HG03469 (cell line): ENCODE measurements around the gene ADAMTSL3.
"Not testable (repeated sequence)": the region's sequence is repeated elsewhere in the genome, so short reads cannot be mapped to it uniquely, and the experiment has no call there.

ENCODE experiments used
- ATAC-seq: cut with Tn5 transposase; IDR thresholded peaks from one replicate; pipeline ENCODE4 v1.9.1; 2021; ENCODE audit warnings: mild to moderate bottlenecking, moderate library complexity, moderate number of reproducible peaks; ENCODE audit not compliant: unreplicated experiment

ADAMTSL3 gene

DNA sequence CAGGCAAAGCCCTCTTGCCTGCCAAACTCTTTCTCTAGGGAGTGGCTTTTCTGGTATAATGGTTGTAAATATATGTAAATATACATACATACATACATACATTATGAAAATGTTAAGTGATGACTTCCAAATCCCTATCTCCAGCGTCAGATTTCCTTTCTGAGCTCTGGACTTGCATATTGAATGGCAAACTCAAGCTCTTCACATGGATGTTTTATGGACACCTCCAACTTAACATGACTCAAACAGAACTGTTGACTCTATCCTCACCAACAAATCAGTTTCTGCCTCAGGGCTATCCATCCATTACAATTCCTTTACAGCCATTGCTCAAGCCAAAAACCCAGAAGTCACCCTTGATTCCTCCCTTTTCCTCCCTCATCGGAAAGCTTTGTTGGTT, 45.1 kb downstream of the ADAMTSL3 start:
- no peak for ATAC-seq

DNA sequence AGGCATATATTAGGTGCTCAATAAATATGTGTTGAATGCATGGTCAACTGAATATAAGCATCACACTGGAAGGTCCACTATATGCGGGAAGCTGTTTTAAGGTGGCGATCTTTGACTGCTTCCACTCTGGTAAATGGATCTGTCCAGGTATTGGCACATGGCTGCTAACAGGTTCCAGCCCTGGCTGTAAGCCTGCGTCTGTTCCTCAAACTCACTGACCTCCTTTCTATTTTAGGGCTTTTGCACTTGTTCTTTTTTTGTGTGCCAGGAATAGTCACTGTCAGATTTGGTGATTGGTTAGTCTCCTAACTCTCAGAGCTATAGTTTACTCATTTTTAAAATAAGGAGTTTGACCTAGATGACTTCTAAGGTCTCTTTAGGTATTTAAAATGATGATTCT, 46.2 kb downstream of the ADAMTSL3 start:
- no peak for ATAC-seq

DNA sequence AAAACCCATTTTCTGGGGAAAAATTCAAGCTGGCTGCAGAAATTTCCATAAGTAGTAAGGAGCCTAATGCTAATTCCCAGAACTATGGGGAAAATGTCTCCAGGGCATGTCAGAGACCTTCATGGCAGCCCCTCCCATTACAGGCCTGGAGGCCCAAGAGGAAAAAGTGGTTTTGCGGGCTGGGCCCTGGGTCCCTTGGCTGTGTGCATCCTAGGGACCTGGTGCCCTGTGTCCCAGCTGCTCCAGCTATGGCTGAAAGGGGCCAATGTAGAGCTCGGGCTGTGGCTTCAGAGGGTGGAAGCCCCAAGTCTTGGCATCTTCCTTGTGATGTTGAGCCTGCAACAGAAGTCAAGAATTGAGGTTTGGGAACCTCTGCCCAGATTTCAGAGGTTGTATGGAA, 48.4 kb downstream of the ADAMTSL3 start:
- not testable (repeated sequence) for ATAC-seq

DNA sequence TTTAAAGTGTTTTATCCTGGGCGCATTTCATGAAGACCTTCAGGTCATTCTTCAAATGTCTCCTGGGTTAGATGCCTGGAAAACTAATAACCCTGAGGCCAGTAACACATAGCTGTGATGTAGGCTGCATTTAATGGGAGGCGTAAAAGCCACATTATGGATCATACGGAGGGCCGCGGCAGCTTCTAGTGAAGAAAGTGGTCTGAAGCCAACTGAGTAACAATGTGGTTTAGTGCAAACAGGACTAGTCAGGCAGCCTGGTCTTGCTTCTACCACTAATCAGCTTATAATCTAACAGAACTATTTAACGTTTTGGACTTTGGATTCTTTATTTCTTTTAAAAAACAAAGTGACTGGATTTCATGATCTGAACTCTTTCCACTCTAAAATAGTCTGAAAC, 54.4 kb downstream of the ADAMTSL3 start:
- ATAC-seq: no peak

DNA sequence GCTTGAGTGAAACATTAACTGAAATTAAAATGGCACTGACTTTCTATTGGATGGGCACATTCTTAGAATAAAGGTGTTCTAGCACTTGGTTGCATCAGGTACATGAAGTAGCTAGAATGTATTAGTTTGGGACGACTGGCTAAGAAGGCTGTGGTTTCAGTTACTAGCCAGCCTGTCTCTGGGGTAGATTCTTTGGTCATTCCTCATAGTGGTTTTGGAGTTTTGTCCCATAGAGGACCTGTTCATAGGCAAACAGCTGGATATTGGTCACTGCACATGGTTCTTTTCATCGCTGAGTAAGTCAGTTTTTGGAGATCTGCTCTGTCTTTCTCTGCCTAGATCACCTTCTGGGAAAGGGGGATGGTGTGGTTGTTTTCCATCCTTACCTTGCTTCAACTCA, 55.3 kb downstream of the ADAMTSL3 start:
- ATAC-seq: no peak

DNA sequence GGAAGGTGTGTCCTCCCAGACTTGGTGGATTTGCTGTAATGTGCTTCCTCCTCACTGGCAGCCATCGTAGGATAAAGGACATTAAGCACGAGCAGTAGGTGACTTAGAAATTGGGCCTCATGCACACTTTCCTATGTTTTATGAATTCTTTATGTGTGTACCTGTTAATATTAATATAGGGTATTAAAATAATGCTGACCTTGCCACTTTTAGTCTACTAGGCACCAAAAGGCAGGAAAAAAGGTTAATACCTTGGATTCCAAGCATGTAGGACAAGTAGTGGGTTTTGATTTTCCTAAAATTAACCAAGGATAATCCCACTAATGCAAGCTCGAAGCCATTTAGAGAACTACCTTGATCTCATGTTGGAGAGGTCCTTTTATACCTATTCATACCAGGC, 55.9 kb downstream of the ADAMTSL3 start:
- no peak for ATAC-seq

DNA sequence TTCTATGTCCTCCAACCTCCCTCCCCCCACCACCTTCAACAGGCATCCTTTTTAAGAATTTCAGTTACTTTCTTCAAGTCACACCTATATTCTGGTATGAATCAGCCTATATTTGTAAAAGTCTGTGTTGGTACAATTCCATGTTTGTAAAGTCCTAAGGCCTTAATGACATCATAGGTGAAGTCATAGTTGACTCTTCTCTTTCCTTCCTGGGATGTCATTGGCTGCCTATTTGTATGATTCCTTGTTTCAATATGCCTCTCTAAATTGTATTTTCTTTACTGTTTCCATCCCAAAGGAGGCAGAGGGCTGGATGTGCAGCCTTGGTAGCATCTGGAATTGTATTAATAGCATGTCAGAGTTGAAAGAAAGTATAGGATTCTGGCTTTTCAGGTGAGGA, 56.5 kb downstream of the ADAMTSL3 start:
- ATAC-seq: no peak

DNA sequence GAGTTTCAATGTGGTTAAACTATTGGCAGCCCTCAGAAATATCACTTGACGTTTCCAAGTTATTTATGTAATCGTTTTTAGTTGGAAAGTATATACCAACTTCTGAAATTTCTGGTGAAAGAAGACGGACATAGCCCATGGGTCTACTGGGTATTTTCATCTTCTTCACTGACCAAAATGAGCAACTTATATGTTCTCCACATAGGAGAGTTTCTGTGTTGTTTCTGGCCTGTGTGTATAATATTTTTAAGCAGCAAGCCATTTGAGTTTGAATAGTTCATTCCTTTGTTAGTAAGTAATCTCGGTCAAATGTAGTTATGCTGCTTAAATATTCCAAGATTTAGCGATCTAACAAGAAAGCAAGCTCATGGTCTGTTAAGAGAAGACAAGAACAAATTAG, 57.3 kb downstream of the ADAMTSL3 start:
- ATAC-seq: no peak

DNA sequence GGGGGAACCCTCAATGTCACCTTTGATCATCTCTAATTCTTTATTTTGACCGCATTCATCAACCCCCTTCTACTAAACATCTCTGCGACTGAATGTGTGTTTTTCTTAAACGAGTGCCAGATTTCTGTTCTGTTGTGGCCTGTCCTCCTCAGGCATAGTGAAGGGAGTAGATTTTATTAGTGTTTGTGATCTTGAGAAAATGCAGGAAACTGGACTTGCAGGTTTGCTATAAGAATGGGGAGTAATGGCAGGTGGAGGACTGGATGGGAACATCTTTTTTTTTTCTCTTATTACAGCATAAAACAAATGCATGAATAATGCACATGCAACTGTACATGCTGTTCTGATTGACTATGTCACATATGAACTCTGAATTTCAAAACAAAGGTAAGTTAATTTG, 59.3 kb downstream of the ADAMTSL3 start:
- no peak for ATAC-seq

DNA sequence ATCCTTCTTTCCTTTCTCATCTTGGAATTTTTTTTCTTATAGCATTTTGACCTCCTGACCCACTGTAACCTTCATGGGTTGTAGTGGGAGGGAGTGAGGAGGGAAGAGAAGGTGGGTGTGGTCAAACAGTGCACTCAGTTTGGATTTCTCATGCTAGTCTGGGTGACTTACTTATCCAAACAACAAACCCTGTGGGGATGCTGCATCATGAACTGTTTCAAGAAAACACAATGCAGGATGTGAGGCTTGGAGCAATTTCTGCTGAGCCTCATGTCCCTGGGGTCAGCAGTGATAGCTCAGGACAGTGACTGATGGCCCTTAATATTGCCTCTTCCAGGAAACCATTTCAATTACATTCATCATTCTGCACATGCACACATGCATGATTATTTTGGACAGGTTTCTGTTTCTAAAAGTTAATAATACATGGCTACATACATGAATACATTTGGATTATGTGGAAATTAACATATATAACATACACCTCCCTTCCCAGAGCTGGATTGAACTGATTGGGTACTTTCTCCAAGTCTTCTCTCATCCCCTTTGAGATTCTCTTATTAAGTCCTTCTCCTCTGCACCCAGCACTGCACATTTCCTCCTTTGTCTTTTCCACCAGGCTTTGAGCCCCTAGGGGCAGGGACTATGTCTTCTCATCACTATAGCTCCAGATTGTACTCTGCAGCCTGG, 61.2 kb downstream of the ADAMTSL3 start:
- ATAC-seq: no peak

DNA sequence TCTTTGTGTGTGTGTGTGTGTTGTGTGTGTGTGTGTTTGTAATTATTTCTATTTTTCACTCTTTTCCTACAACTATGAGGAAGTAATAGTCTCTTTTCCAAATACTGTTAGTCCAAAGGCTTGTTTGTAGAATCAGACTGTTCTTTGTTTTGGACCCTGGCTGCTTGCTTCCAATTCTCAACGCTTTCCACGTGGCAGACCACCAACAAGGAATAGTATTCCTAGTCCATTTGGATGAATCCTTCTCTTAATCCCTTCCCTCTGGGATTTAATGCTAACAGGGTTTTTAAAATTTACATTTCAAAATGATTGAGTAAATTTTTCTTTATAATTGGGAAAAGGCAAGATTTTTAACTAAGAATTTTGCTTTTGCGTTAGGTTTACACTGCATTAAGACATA, 62.7 kb downstream of the ADAMTSL3 start:
- no peak for ATAC-seq

DNA sequence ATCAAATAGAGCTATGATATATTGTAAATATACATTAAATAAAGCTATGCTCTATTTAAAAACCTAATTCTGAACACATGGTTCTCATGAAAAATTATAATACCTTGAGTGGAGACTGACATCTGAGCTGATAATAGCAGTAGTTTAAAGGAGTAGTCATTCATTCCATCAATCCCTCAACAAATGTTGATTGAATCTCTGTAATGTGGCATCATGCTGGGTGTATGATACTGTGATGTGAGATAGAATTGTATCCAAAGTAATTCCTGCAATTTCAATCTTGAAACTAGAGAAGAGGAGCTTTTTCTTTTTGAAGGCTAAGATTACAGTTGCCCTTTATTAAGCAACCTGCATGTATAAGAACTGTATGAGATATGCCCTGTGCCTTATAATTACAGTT, 63.1 kb downstream of the ADAMTSL3 start:
- ATAC-seq: no peak

DNA sequence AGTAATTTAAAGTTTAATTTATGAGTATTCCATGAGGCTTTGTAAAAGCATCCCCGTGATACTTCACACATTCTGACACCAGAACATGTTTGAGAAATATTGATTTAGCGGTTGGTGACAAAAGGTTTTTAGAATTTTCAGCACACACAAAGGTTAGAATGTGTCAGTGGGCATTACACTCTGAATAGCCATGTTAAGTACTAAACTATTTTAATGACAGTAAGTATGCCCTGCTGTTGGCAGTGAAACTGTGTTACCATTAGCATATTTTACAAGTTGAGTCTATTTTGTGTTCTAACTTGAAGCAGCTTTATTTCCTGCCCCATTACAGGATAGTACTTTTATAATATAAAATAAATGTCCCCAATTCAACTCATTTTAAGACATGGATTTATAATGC, 66.5 kb downstream of the ADAMTSL3 start:
- no peak for ATAC-seq

DNA sequence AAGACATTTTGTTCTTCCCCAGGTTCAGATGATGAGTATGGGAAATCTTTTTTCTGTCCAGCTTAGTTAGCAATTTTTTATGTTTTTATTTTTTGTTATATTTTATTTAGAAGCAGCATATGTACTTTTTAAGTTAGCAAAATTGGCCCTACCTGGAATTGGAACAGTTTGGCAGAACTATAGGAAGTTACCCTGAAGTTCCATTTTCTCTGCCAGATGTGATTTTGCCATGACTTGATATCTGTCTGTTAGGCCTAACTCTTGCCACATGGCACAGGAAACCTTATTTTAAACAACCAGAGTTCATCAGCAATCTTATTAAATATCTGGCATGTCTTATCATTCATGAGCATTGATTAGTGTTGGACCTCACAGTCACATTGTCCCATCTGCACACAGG, 67.1 kb downstream of the ADAMTSL3 start:
- no peak for ATAC-seq

DNA sequence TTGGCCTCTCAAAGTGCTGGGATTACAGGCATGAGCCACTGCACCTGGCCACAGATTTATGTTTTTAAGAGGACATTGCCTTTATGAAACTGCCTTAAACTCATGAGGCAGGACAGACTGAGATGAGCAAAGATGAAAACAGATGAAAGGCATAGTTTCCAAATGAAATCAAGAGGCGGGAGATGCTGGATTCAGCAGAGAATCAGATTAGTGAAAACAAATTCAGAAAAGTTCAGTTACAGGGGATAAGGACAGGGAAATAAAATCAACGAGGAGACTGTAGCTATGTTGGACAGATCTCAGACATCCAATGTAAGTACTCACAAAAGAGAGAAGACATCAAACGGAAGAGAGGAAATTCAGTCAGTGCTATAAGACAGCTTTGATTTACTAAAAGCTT, 68.1 kb downstream of the ADAMTSL3 start:
- no peak for ATAC-seq

DNA sequence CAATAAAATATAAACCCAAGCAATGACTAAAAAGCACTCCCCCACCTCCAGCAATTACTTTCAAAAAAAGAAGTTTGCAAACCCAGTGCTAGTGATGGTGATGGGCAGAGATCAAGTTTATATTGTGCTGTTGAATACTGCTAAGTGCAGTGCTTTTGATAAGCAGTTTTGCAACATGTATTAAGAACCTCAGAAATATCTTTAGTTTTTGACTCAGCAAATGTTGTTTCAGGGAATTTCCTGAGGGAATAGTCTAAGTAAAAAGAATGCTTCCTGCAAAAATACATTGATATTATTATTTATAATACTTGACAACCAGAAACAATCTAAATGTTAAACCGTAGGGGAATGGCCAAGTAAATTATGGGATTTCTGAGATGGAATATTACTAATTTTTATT, 69.3 kb downstream of the ADAMTSL3 start:
- ATAC-seq: no peak

DNA sequence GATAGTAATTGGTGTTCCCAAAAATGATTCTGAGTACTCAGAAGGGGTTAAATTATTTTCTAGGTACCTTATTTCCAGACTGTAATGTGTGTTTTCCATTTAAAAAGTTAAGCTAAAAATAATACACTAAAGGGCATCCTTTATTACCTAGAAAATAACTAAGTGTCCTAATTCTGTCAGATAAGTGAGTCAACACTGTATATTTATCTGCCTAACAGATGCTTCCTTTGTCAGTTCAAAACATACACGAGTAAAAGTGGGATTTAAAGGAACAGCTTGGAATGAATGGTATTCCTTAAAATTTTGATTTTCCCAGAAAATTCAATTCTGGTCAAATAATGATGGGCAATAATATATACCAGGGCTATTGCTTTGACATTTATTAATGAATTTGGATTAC, 78.3 kb downstream of the ADAMTSL3 start:
- no peak for ATAC-seq

DNA sequence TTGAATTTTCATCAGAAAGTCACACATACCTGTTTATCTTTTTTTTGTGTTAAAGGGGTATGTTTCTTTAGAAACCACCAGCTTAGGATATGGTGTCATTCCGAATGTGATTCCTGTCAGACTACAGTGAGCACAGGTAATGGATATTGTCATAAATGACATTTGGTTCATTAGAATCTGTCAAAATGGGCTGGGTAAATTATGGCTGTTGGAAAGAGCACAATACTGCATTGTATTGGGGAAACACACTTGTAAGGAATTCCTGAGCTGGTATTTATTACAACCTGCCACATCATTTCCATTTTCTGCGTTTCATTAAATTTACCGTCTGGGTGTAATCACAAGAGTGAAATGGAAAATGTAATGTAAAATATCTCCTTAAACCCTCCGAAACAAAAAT, 78.8 kb downstream of the ADAMTSL3 start:
- ATAC-seq: no peak

DNA sequence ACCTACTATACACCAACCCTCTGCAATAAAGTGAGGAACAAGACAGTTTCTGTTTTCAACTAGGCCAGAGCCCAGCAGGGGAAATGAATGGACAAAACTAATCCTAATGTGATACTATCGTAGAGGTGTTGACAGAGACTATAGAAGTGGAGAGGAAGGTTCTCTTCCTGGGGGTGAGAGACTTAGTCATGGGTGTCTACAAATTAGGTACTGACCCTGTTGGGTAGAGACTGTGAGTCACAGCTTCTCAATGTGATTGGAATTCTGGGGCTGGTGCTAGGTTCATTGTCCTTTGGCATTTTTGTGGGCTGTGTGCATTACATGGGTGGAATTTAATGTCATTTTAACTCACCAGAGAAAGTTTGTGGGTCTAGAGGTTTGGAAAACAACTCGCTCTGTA, 79.3 kb downstream of the ADAMTSL3 start:
- no peak for ATAC-seq

DNA sequence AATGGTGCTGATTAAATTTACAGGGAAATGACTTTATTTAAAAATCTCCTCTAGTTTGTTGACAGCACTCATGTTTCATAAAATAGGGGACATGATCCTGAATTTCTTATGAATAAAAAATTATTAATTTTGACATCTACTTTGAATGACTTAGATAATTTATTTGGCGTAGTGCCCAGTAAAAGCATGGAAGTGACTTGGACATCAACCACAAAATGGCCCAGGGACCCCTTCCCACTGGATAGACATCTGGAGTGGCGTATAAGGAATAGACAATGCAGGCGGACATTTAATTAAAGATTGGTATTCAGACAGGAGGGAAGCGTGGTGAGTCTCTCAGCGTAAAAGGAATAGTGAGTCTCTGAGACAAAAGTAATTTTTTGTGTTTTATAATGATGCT, 79.8 kb downstream of the ADAMTSL3 start:
- ATAC-seq: no peak

DNA sequence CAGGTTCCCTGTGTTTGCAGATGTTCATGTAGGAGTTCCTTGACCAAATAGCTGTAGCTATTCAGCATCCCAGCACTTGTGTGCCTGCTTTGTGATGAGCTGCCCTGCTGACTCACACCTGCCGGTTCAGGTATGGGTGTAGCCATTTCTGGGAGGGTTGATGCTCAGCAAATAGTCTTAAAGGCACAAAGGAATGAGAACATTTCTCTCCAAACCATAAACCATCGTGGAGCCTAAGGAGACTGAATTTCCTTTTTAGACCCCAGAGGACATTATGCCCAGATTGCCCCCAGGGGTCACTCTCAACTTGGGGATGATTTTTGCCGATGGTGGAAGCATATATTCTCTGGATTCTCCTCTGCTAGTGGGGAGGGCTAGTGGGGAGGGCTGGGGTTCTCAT, 80.6 kb downstream of the ADAMTSL3 start:
- ATAC-seq: no peak

DNA sequence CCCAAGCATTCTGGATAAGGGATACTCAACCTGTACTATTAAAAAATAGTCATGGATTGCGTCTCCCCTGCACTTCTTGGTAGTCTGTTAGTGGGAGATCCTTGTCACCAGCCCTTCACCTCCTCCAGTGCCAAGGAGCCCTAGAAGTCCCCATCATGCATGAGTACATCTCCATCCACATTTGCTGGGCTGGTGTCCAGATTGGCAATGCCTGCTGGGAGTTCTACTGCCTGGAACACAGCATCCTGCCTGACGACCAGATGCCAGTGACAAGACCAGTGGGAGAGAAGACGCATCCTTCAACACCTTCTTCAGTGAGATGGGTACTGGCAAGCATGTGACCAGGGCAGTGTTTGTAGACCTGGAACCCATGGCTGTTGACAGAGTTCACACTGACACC, 85.7 kb downstream of the ADAMTSL3 start:
- ATAC-seq: no peak

DNA sequence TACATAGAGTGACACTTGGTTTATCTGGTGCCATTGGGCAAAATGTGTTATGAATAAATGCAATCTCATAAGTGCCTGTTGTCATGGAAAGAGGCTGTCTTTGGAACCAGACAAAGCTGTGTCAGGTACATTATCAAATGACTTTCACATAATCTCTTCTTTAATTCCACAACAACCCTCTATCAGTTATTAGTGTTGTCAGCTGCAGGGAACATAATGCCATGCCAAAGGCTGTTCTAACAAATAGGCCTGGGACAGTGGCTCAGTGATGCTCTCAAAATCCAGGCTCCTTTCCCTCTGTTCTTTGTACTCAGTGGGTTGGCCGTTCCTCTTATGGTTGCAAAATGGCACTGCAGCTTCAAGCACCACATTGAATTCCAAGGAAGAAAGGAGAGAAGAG, 91.8 kb downstream of the ADAMTSL3 start:
- no peak for ATAC-seq
